ENCODE measurements around the gene LMCD1.
A peak's percentile ranks its signal among the peaks of the same experiment; 100 is the strongest.

Gene LMCD1

DNA sequence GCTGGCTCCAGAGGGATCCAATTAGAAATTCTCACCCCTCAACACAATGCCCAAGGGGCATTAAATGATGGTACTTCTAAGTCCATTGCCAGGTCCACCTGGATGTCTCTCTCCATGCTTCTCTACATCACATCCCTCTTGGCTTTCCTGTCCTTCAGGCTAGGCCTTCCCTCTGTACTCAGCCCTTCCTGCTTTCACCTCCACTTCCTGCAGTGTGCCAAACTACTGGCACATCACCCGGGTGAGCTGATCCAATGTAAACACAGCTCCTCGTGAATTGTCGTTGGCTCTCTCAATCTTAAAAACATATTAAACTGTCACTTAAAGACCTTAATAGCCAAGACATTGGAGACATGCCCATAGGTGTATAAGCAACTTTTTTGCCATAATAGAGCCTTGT is 4.0 kb downstream of the LMCD1 start:
- no peak for DNase-seq (ENCODE audit: low read depth in 2 of 2)

DNA sequence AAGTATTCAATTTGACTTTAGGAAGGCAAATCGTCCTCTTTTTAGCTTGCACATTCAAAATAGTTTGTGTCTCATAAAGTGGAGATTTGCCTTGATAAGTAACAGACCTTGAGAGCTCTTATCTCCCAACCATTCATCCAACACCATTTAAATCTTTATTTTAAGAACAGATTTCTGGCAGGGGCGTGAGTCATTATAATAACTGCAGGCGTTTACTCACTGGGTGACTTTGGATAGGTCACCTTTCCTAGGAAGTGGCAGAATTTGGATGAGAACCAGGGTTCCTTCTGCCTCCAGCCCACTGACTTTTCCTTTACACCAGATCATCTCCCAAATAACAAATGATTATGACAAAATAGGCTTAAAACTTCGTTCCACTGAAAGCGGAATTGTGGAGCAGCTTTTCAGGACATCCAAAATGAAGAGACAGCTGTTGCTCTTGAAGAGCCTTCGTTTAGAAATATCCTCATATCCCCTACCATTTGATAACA is 5.0 kb downstream of the LMCD1 start:
- no peak for DNase-seq (ENCODE audit: low read depth in 2 of 2)

DNA sequence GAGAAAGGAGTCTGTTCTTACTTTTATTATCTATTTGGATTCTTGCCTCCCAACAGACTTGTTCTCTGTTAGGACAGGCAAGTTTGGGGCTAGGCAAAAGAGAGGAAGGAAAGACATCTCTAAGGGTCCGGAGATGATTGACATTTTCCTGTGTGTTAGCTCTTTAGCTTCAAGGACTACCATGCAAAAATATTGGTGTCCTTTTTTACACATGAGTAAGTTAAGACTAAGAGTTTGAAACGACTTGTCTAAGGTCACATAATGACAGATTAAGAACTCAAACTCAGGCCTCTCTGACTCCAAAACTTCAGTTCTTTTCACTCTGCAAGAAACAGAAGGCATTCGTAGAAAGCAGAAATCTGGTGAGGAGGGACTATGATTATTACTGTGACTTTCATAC is 5.9 kb downstream of the LMCD1 start:
- no peak for DNase-seq (ENCODE audit: low read depth in 2 of 2)

DNA sequence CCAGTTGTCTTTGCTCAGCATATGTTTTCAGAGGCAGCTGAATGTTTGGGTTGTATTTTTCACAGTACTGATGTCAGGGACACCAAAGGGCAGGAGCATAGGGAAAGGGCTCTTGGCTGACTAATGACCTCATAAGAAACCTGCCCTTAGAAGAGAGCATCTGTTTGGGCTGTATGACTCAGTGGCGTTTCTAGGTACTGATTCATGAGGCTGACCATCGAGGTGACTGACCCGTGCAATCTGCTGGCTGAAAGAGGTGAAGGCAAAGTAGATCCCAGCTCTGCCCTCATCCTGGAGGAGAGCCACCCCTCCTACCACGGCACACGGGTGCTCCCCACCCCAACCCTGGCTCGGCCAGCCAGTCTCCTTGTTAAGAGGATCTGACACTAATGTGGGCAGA is 8.3 kb downstream of the LMCD1 start:
- no peak for DNase-seq (ENCODE audit: low read depth in 2 of 2)

DNA sequence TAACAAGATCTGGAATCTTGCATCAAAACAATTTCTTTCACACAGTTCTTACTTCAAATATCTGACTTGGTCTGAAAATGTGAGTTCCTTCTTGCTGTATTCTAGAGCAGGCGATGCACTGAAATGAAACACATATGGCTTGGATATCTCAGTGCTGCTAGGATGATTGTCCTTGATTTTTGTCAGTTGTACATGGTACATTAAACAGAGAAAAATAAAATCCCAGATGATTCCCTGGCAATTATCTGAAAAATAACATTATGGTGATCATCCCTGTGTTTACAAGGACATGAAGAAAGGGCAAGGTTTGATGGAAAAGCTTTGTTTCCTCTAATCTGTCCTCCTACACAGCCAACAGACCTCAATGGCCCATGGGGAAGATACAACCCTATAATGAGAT is 10.6 kb downstream of the LMCD1 start:
- DNase-seq (ENCODE audit: low read depth in 2 of 2): no peak

DNA sequence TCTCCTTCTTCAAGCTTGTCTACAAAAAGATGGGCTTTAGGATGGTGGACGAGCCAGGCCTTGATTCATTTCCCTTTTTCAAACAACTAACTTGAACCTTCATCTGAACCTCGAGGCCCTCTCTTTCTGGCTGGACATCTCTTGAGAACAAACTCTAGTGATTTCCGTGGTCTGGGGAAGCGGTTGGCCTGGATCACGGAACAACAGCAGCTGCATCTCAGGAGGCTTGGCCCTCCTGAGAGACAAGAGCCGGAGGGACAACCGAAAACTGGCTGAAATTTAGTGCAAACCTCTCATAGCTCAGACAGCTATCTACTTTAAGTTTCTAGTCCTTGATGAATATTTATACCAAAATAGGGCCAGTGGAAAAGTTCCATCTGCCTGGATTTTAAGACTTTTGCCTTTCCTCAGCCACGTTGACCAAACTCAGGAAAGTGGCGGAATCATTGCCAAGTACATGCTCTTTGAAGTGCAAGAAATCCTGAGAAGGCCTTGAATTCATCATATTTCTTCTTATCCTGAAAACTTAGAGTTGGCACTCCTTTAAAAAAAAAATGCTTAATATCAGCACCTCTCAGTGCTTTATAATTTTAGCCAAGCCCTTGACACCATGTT is 14.5 kb downstream of the LMCD1 start:
- DNase-seq (ENCODE audit: low read depth in 2 of 2): no peak

DNA sequence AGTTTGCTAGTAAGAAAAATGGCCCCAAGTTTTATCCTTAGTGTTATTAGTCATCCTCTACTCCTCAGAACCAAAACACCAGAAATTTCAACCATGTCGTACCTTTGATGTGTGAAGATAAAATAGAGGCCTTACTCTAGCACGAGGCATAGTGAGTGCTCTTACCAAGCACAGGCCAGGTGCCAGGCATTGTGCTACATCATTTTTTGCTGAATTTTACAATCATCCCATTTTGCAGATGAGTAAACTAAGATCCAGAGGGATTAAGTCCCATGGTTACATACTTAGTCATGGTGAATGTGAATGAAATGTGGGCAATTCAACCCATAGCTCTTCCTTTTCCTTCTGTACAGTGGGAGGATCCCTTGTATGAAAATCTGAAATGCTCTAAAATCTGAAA is 15.2 kb downstream of the LMCD1 start:
- DNase-seq (ENCODE audit: low read depth in 2 of 2): no peak

DNA sequence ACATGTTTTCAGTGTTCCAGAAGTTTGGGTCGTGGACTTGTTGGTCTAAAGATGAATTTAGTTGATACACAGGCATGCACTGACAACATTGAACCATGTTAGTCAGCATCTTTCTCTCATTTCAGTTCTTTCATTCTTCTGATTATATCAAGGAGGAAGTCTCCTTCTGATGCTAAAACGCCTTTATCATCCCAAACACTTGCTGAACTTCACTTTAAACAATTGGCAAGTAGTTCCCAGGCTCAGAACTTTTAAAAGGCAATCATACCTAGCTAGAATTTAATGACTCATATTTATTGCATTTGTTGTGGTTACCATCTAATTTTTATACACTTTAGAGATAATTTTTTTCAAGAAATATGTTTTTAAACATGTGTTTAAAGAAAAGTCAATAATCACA is 15.9 kb downstream of the LMCD1 start:
- DNase-seq (ENCODE audit: low read depth in 2 of 2): no peak

DNA sequence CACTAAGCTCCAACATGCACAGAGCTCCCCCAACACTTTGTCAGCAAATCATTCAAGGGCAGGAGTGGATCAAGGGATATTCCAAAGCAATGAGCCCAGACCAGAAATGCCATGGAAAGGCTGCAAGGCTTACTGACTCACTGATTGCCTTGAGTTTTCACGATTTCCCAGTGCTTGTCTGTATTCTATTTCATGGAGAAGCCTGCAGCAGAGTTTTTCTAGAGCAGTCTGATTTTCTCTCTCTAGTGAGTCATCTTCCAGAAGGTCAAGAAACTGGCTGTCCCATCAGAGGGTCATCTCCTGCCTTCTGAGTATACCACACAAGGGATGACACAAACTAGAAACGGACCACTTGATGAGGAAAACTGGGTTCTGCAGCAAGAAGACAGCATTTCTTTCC is 16.5 kb downstream of the LMCD1 start:
- no peak for DNase-seq (ENCODE audit: low read depth in 2 of 2)

DNA sequence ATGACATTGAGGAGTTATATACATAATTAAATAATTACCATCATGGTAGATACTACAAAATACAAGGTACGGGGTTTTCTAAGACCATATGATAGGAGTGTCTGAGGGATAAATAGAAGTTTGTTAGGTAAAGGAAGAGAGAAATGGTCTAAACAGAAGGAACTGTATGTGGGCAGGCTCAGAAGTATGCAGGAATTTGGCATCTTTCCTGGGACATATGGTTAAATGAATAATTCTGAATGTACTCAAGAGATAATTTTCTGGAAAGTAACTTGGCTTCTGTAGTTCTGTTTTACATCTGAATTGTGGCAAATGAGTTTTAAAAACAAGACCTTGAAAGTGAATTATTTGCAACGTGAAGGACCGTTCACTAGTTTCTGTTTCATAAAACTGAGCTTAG is 17.5 kb downstream of the LMCD1 start:
- DNase-seq (ENCODE audit: low read depth in 2 of 2): peak; percentile 92 to 93

DNA sequence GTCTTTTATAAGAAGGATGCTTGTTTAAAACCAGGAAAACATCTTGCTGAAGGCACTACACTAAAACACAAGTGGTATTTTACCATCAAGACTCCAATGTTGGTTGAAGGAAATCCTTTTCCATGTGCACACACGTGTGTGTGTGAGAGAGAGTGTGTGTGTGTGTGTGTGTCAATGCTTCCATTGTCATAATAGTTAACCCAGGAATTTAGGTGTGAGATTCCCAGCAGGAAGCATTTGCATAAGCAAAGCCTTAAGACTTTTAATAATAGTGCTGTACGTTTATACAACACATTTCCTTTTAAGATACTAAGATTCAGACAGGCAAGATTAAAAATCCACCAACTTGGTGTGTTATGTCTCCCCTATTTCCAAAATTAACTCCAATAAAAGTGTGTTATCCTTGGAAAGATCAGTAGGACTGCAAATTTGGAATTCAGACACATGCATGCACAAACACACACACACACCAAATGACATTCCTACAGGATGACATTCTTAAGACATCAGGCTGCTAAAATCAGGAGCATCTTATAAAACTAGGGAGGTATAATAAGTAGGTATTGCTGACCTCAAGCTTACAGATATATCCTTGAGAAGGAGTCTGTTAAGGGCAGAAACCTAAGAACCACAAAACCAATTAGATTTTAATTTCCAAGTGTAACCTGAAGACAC is 18.3 kb downstream of the LMCD1 start:
- DNase-seq (ENCODE audit: low read depth in 2 of 2): no peak

DNA sequence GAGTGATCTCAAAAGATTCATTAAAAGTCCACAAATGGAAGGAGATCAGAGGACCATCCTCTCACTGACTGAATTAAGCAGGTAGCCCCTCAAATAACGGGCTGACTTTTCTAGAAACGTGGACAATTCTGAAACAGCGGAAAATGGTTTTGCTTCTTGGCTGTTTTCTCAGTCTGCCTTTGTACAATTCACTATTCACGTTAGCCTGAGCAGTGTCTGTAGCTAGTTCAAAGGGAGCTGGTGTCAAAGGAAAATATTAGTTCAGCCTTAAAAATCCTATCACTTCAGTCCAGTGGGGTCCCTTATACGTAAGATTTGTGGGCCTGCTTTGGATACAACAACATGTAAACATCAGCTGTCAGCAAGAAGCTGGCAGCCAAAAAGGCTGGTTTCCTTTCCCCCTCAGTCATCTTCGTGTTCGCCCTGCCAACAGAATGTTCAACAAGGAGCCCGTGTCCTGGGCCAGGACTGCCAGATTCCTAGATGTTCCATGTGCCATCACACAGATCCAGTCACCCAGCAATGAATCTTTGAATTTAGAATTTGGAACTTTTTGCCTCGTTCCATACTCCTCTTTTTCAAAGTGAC is 19.3 kb downstream of the LMCD1 start:
- no peak for DNase-seq (ENCODE audit: low read depth in 2 of 2)

DNA sequence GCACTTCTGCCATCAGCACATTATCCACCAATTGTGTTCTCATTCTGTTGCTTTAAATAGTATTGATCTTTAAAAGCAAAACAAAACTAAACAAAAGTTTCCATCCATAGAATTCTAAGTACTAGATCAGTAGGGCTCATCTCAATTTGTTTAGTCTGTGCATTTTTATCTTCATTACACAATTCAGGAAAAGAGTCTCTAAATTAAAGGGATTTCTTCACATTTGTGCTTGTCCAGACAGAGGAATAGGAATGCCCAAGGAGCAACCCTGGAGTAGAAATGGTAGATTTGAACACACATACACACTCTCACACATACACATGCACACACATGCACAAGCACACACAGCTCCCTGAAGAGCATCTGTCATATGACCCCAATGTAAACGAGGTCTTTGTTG is 21.4 kb downstream of the LMCD1 start:
- DNase-seq (ENCODE audit: low read depth in 2 of 2): no peak

DNA sequence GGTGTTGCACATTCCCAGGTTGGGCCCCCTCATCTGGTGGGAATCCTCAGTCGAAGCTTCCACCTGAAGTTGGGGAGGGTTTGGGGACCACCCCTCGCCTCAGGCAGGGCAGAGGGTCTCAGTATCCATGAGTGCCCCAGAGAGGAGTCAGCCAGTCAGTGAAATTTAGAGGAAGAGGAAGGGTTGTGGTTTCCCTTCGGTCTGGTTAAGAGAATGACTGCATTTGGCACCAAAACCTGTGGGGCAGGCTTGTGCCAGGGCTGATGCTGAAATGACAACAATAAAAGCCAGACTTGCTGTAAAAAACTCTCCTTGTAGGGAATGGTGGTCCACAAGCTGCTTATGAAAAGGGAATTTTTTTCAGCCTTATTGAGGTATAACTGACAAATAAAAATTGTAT is 22.6 kb downstream of the LMCD1 start:
- DNase-seq (ENCODE audit: low read depth in 2 of 2): no peak

DNA sequence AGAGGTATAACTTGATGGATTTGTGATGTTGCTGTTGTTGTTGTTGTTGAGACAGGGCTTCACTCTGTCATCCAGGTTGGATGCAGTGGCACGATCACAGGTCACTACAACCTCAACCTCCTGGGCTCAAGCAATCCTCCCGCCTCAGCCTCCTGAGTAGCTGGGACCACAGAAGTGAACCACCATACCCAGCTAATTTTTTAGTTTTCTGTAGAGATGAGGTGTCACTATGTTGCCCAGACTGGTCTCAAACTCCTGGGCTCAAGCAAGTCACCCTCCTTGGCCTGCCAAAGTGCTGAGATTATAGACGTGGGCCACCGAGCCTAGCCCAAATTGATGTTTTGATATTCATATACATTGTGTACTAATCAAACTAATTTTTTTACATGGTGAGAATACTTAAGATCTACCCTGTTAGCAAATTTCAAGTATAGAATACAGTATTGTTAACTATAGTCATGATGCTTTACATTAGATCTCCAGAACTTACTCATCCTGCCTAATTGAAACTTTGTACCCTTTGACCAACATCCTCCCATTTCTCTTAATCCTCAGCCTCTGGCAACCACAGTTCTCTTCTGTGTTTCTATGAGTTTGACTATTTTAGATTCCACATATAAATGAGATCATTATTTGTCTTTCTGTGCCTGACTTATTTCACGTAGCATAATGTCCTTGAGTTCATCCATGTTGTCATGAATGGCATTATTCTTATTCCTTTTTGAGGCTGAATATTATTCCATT is 23.2 kb downstream of the LMCD1 start:
- DNase-seq (ENCODE audit: low read depth in 2 of 2): no peak

DNA sequence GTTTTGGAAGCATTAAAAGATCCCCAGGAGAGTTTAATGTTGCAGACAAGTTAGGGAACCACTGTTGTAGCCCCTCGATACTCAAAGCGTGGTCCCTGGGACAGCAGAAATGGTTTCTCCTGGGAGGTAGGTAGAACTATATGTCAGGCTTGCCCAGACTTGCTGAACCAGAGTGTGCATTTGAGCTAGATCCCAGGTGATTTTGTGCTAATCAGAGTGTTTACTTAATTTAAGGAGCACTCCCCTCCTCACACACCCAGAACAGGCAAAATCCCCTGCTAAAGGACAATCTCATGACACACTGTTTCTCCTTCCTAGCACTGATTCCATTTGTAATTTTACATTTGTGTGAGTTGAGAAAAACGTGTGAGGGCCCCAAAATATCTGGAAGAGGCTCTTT is 24.3 kb downstream of the LMCD1 start:
- DNase-seq (ENCODE audit: low read depth in 2 of 2): no peak

DNA sequence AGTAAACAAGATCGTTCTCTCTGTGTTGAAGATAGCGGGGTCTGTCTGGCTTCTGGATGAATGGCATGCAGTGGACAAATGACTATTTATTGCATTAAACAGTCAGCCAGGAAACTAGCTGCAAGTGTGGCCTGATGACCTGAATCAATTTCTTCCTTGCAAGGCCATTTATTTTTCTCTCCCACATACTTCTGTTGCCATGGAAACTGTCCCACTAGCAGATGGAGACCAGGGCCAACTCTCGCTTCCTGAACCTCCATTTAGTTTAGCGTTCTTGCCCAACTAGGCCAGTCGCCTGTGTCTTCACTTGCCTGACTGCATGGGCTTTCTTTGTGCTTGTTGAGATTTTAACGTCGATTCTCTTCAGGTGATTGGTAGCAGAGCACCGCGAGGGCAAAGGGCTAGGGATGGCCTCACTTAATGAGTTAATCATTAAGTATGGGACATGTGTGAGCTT is 27.6 kb downstream of the LMCD1 start:
- no peak for DNase-seq (ENCODE audit: low read depth in 2 of 2)

DNA sequence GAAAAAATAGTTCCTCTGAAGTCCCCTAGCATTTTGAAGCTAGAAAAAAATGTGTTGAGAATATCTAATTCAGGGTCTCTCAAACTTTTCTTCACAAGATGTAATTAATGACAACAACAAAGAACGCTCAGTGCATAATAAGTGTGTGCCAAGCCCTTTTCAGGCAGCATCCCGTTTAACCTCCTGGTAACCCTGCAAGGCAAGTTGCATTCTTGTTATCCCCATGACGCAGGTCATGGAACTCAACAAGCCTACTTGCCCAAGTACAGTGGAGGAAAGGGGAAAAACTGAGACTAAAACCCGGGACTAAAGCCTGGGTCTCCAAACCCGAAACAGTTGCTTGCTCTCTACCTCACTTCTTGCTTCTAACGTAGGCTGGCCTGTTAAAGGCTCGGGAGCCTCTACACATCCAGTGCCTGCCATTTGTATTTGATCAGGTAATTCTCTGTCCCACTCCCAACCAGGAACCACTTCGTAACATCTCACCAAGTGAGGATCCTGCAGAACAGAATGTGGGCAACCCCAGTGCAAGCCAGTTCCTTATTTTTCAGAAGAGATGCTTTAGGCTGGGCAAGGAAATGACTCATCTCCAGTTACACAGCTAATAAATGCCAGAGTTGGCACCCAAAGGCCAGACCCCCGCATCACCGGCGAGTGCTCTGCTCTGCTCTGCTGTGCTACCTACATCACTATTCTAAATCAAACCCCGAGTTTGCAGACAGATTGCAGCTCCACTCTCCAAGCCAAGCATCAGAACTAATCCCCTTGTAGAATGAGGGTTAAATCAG is 28.3 kb downstream of the LMCD1 start:
- no peak for DNase-seq (ENCODE audit: low read depth in 2 of 2)

DNA sequence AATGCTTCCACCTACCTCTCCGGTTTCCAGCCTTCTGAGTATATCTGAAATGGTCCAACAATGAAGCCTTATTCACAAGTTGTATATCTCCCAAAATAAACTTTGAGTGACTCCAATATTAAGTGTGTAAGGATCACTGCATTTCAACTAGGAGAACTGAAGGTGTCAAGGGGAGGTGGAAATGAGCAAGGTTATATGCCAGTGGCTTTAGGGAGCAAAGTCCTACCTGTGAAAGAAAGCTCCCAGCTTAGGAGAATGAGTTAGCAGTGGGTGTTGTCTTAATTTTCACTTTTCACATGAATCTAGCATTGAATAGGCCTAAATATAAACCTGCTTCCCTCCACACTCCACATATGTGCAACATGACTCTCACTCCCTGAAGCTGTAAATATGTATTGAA is 29.0 kb downstream of the LMCD1 start:
- DNase-seq (ENCODE audit: low read depth in 2 of 2): no peak

DNA sequence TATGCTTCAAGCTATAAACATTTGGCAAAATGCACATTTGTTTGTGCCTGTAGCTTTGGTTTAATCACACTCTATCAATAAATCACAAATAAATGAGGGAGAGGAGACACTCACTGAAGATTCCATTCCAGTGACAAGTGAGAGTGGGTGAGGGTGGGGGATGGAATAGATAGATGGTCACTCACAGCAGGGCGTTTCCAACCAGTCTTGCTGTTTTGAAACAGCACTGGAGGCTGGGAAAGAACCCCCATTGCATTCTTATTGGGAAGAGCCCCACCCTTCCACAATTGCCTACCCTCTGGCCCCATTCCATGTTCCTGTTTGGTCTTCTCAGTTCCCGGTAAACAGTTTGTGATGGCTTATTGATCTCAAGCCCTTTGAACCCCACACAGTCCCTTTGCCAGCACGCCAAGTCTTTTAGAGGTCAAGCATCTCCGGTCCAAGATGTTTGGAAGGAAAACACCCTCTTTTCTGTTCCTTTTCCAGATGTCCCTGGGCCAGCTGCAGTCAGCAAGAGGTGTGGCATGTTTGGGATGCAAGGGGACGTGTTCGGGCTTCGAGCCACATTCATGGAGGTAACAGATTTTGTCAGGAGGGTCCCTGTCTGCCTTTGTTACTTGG is 30.7 kb downstream of the LMCD1 start:
- DNase-seq (ENCODE audit: low read depth in 2 of 2): peak; percentile 84 to 87
